Activated naive CD8-positive, alpha-beta T cell treated with anti-CD3 and anti-CD28 coated beads, Interleukin-2, amount 50 U/mL, for 16 hours (primary cell): Measurements from ENCODE around the gene MPRIP.
"Not testable (repeated sequence)": the region's sequence is repeated elsewhere in the genome, so short reads cannot be mapped to it uniquely, and the experiment has no call there.

Source experiments
- DNase-seq: peaks from one replicate; pipeline ENCODE4 v3.0.0-alpha.2; 2020; ENCODE audit warnings: low read depth, low spot score

The MPRIP gene

GRCh38 chr17:17013828-17014747 lies 28.2 kb upstream of the MPRIP start:
- DNase-seq, result not testable (repeated sequence)

GRCh38 chr17:17014748-17015124 lies 27.5 kb upstream of the MPRIP start:
- DNase-seq, result not testable (repeated sequence)

- no peak for DNase-seq
Observed at GRCh38 chr17:17015230-17015629, 27.0 kb upstream of the MPRIP start.

- not testable (repeated sequence) for DNase-seq
Observed at GRCh38 chr17:17016199-17017197, 25.8 kb upstream of the MPRIP start.

- DNase-seq, result no peak
Observed at GRCh38 chr17:17017343-17018014, 24.8 kb upstream of the MPRIP start.

GRCh38 chr17:17018021-17018441 lies 24.2 kb upstream of the MPRIP start:
- DNase-seq, result no peak

GRCh38 chr17:17018612-17019429 lies 23.4 kb upstream of the MPRIP start:
- DNase-seq, result no peak

GRCh38 chr17:17019430-17019762 lies 22.9 kb upstream of the MPRIP start:
- no peak for DNase-seq

GRCh38 chr17:17019891-17020456 lies 22.3 kb upstream of the MPRIP start:
- no peak for DNase-seq

GRCh38 chr17:17020821-17021193 lies 21.4 kb upstream of the MPRIP start:
- no peak for DNase-seq

- no peak for DNase-seq
Observed at GRCh38 chr17:17021194-17021863, 20.9 kb upstream of the MPRIP start.

- DNase-seq, result no peak
Observed at GRCh38 chr17:17022011-17022410, 20.2 kb upstream of the MPRIP start.

- no peak for DNase-seq
Observed at GRCh38 chr17:17022456-17022855, 19.8 kb upstream of the MPRIP start.

- no peak for DNase-seq
Observed at GRCh38 chr17:17024778-17025300, 17.4 kb upstream of the MPRIP start.

GRCh38 chr17:17025621-17026020 lies 16.6 kb upstream of the MPRIP start:
- no peak for DNase-seq

GRCh38 chr17:17026163-17026562 lies 16.1 kb upstream of the MPRIP start:
- no peak for DNase-seq

- no peak for DNase-seq
Observed at GRCh38 chr17:17027442-17028058, 14.7 kb upstream of the MPRIP start.

GRCh38 chr17:17028059-17028877 lies 14.0 kb upstream of the MPRIP start:
- DNase-seq, result no peak
